OCI-M2 (cell line): ENCODE measurements around the gene BRD9.

Experiments
- DNase-seq: peaks from one replicate; lab custom pipeline; 2025; ENCODE audit not compliant: unreplicated experiment; lab: John Stamatoyannopoulos, UW

Gene BRD9

GRCh38 chr5:819078-819477 is 73.5 kb downstream of the BRD9 start:
- DNase-seq, result no peak

DNA sequence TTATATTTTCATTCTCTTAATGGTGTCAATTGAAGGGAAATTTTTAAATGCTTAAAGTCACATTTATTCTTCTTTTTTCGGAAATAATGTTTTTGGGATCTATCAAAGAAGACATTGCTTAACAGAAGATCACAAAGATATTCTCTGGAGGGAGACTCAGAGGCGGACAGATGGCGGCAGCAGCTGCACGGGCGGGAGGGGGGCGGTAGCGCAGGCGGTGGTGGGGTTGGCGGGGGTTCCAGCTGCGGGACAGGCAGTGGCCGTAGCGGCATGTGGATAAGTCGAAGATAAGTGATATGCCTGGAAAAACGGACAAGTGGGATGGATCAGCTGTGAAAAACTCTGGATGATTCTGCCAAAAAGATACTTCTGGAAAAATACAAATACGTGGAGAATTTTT is 76.4 kb downstream of the BRD9 start:
- DNase-seq, result no peak

GRCh38 chr5:815449-815848 is 77.2 kb downstream of the BRD9 start:
- no peak for DNase-seq
